Uterus (tissue), 4 donors: ENCODE data around the gene ADAMTS17. TPM values are rescaled to one million over a fixed set of nuclear protein-coding genes. Genes with fewer than 3 reads are reported as not detected.

Source experiments
- DNase-seq, 2 donors: peaks; one replicate each; pipeline ENCODE4 v3.0.0-alpha.2; 2019 to 2020
- H3K27ac ChIP-seq, 2 donors: fragments of 200-600 bp; sonication (generic); 1 replicate in 1 of 2; 2 replicates in 1 of 2; pipeline ENCODE4 v1.5.1; 2016 to 2018
- H3K27me3 ChIP-seq, 2 donors: fragments of 200-600 bp; sonication (generic); one replicate each; pipeline ENCODE4 v1.5.1; 2018 to 2019; ENCODE audit warnings: control low read depth in 1 of 2
- H3K36me3 ChIP-seq, 2 donors: fragments of 200-600 bp; sonication (generic); one replicate each; pipeline ENCODE4 v1.5.1; 2019; ENCODE audit warnings: control low read depth in 1 of 2
- H3K4me1 ChIP-seq, 2 donors: fragments of 200-600 bp; sonication (generic); one replicate each; pipeline ENCODE4 v1.5.1; 2018 to 2019; ENCODE audit warnings: control low read depth in 1 of 2
- H3K4me3 ChIP-seq, 2 donors: fragments of 200-600 bp; sonication (generic); 1 replicate in 1 of 2; 2 replicates in 1 of 2; pipeline ENCODE4 v1.5.1; 2018 to 2019; ENCODE audit warnings: mild to moderate bottlenecking in 1 of 2
- H3K9me3 ChIP-seq, 2 donors: fragments of 200-600 bp; sonication (generic); one replicate each; pipeline ENCODE4 v1.5.1; 2019; ENCODE audit warnings: control low read depth in 1 of 2
- CTCF ChIP-seq, 4 experiments: fragments of 200-600 bp in 2 of 4; fragments of 450-650 bp in 2 of 4; sonication (generic) in 2 of 4; IDR thresholded peaks; one replicate each; pipeline ENCODE4 v1.5.1; 2016 to 2019; ENCODE audit warnings: antibody characterized with exemption in 4 of 4, mild to moderate bottlenecking in 2 of 4, moderate library complexity in 1 of 4
- POLR2A ChIP-seq, 2 donors: fragments of 450-650 bp; IDR thresholded peaks; one replicate each; pipeline ENCODE4 v1.6.1; 2016; ENCODE audit warnings: antibody characterized with exemption in 2 of 2, mild to moderate bottlenecking in 1 of 2, moderate library complexity in 1 of 2
- intact Hi-C: fragments of 100-400 bp; cut with DNase I; formaldehyde crosslinking; loops from one replicate; pipeline ENCODE4 v1.15.1; 2023; ENCODE audit warnings: low total_unique reads
- total RNA-seq, 4 donors: library from RNA; depleted of rRNA in 3 of 4; stranded (reverse); fragments of >200 nt in 3 of 4; gene quantifications; one replicate each; pipeline versions ENCODE4 v1.1.0 to v1.2.4, GENCODE V29; 2014 to 2023
- donor health status: DM: yes; HTN: yes; CAD: no.

ADAMTS17 gene
- total RNA-seq, 4 donors from 2014 or later = 3.1 to 17.1 (median 8.1) TPM; not detected in 1

- Histone ChIP-seq H3K27me3 (no peaks in the 10 kb centered on the region), H3K36me3 (no peaks in the 10 kb centered on the region), H3K4me1 (no peaks in the 10 kb centered on the region), H3K27ac (no peak overlapping the region), H3K9me3 (no peaks in the 10 kb centered on the region), H3K4me3 (no peak overlapping the region)
- intact Hi-C loops = no loop called here
- no peak for DNase-seq
- TF ChIP-seq POLR2A (IDR thresholded peaks at IDR 0.05) (no peak), CTCF (IDR thresholded peaks at IDR 0.05) (no peak)
These were observed 80.2 kb downstream of the ADAMTS17 start for GRCh38 chr15:100261302-100262240.

- no peak for DNase-seq
- intact Hi-C loops = no loop called here
- TF ChIP-seq POLR2A (IDR thresholded peaks at IDR 0.05) (no peak), CTCF (IDR thresholded peaks at IDR 0.05) (no peak)
- Histone ChIP-seq H3K27ac (no peak overlapping the region), H3K27me3 (no peaks in the 10 kb centered on the region), H3K4me3 (no peak overlapping the region), H3K36me3 (no peaks in the 10 kb centered on the region), H3K9me3 (no peaks in the 10 kb centered on the region), H3K4me1 (no peaks in the 10 kb centered on the region)
These were observed 82.5 kb downstream of the ADAMTS17 start for GRCh38 chr15:100259266-100259665.

GRCh38 chr15:100256970-100257650 lies 84.7 kb downstream of the ADAMTS17 start:
- DNase-seq = no peak
- H3K4me3 ChIP-seq = no peak overlapping the region
- H3K27me3 ChIP-seq = no peaks in the 10 kb centered on the region
- H3K27ac ChIP-seq = no peak overlapping the region
- H3K36me3 ChIP-seq = no peaks in the 10 kb centered on the region
- H3K9me3 ChIP-seq = no peaks in the 10 kb centered on the region
- intact Hi-C loops = no loop called here
- no peaks in the 10 kb centered on the region for H3K4me1 ChIP-seq
- no peak for TF ChIP-seq CTCF (IDR thresholded peaks at IDR 0.05)
- TF ChIP-seq POLR2A (IDR thresholded peaks at IDR 0.05) = no peak

GRCh38 chr15:100256101-100256969 lies 85.4 kb downstream of the ADAMTS17 start:
- no peaks in the 10 kb centered on the region for H3K9me3 ChIP-seq
- DNase-seq = no peak
- H3K27ac ChIP-seq = no peak overlapping the region
- no peaks in the 10 kb centered on the region for H3K36me3 ChIP-seq
- no peak for TF ChIP-seq CTCF (IDR thresholded peaks at IDR 0.05)
- no peak for TF ChIP-seq POLR2A (IDR thresholded peaks at IDR 0.05)
- H3K4me3 ChIP-seq = no peak overlapping the region
- intact Hi-C loops = no loop called here
- H3K4me1 ChIP-seq = no peaks in the 10 kb centered on the region
- H3K27me3 ChIP-seq = no peaks in the 10 kb centered on the region
